NCI-H128 (cell line): ENCODE results near the gene PCP2.

ENCODE experiments used
- DNase-seq: peaks from one replicate; lab custom pipeline; 2025; ENCODE audit not compliant: unreplicated experiment; lab: John Stamatoyannopoulos, UW

PCP2 gene

DNA sequence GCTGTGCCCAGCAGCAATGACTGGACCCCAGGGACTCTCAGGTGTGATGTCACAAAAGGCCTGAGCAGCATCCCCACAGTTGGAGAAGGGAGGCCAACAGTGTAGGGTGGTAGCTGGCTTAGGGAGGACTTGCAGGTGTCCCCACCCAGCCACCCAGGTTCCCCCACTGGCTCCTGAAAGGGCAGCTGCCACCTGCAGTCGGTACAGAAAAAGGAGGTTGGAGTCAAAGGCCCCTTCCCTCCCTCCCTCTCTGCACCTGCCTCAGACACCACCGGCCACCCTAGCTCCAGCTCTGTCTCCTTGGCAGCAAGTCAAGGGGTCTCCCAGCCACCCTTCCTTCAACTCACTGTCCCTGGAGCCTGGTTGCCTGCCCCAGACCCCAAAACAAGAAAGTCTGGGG, at the start of gene PCP2:
TSS of gene PCP2 (minus strand) at position 22 of the 400 bp plus-strand sequence. CDS start 262 bp downstream, outside the sequence.
- no peak for DNase-seq

DNA sequence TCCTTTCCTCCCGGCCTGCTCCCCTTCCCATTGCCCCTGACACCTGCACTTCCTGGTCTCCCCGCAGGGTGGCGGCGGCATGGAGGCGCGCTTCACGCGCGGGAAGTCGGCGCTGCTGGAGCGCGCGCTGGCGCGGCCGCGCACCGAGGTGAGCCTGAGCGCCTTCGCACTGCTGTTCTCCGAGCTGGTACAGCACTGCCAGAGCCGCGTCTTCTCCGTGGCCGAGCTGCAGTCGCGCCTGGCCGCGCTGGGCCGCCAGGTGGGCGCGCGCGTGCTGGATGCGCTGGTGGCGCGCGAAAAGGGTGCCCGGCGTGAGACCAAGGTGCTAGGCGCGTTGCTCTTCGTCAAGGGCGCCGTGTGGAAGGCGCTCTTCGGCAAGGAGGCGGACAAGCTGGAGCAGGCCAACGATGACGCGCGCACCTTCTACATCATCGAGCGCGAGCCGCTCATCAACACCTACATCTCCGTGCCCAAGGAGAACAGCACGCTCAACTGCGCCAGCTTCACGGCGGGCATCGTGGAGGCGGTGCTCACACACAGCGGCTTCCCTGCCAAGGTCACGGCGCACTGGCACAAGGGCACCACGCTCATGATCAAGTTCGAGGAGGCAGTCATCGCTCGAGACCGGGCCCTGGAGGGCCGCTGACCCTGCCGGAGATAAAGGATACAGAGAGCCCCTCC, 48.8 kb upstream of the PCP2 start:
- DNase-seq: no peak

DNA sequence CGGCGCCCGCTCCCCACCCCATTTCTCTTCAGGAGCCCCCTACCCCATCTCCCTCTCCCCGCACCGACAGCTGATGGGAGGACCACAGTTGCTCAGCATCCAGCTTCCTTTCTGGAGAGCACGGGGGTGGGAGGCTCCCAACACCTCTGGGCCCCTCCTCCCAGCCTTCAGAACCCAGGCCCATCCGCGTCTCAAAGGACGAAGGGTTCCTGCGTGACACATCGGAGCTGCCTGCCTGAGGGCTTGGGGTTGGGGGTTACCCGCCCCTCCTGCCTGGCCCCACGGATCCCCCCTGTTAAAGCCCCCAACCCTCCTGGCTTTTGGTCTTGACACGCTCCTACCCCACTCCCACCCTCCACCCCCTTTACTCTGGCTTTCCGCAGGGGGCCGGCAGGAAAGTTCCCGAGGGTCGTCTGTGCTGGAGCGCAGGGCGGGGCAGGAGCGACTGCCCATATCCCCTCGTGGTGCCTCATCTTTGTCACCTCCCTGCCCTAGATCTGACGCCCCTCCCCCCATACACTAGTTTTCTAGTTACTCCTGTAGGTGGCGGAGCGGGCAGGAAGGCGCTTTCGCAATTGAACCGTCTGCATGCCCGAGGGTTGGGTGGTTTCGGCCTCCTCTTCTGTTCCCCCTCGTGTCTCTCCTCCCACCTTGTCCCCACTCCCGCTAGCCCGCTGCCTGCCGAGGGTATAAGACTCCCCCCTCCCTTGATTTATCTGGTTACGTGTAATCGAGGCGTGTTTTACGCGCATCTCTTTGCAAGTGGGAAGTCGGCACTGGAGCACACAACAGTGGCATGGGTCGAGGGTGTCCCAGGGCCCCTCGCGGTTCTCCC, 48.0 kb upstream of the PCP2 start:
- DNase-seq: no peak

DNA sequence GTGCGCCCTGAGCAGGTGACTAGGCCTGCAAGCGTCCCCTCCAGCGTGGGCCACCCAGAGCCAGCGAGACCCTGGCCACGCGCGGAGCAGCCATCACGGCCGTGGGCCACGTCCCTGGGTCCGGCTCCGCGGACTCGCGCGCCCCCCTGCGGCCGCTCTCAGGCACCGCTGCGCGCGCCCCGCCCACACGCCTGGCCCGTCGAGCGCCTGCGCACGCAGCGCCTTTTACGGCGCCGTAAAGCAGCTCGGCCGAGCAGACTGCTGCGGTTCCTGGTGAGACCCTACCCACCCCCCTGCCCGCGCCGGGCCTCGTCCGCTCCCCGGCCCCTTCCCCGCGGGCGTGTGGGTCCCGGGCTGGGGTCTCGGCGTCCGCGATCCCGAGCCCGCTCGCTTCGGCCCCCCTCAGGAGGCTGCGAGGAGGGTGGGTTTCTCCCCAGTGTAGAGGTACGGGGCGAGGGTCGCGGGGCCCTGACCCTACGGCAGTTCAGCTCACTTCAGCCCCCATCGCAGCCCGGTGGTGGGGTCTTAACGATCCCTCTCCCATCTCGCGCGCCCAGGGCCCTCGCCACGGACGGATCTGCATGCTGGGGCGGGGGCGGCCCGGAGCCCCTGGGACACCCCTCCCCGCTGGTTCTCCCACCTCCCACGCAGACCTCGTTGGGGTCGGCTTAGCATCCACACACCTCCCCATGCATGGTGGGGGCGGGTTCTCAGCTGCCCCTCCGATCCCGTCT, 47.3 kb upstream of the PCP2 start, which contains the start of gene TRAPPC5:
TSS of gene TRAPPC5 (plus strand) at position 228 of the 734 bp plus-strand sequence. CDS start 1,421 bp downstream, outside the sequence.
- DNase-seq: peak; percentile 55

DNA sequence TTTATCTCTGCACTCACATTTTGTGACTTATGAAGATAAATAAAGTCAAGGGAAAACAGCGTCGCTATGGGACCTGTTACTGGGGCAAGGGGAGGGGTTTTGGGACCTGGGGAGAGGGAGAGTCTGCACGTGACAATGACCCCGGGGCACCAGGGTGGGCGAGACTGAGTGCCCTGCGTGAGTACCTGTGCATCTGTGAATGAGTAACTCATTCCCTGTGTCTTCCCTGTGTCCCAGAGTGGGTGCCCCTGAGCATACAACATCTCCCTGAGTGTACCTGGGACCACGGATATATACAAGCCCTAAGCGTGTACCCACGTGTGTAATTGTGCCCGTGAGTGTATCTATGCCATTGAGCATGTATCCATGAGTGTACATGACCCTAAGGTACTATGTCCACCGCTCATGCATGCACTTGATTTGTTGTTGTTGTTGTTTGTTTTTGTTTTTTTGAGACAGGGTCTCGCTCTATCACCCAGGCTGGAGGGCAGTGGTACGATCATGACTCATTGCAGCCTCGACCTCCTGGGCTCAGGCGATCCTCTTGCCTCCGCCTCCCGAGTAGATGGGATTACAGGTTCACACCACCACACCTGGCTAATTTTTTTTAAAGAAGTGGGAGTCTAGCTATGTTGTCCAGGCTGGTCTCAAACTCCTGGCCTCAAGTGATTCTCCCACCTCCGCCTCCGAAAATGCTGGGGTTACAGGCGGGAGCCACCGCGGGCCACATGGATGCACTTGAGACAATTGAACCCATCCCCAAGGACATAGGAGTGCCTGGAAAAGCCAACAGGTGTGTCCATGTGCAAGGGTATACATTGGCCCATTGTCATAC, 46.5 kb upstream of the PCP2 start:
- no peak for DNase-seq

DNA sequence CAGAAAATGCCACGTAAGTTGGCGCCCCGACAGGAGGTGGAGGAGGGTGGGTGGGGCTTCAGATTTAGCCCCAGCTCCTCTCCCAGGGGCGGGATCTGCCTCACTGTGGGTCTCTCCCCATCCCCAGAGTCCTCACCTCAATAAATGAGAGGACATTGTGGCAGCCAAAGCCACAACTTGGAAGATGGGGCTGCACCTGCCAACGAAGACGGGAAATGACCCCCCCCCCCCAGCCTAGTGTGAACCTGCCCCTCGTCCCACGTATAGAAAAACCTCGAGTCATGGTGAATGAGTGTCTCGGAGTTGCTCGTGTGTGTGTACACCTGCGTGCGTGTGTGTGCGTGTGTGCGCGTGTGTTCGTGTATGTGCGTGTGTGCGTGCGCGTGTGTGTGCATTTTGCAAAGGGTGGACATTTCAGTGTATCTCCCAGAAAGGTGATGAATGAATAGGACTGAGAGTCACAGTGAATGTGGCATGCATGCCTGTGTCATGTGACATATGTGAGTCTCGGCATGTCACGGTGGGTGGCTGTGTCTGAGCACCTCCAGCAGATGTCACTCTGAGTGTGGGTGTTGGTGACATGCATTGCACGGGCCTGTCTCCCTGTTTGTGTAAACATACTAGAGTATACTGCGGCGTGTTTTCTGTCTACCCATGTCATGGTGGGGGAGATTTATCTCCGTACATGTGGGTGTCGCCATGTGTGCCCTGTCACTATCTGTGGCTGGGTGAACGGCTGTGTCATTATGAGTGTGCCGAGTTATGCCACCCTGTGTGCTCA, 45.6 kb upstream of the PCP2 start:
- no peak for DNase-seq

GRCh38 chr19:7677669-7678311, 44.3 kb upstream of the PCP2 start:
- DNase-seq: no peak

DNA sequence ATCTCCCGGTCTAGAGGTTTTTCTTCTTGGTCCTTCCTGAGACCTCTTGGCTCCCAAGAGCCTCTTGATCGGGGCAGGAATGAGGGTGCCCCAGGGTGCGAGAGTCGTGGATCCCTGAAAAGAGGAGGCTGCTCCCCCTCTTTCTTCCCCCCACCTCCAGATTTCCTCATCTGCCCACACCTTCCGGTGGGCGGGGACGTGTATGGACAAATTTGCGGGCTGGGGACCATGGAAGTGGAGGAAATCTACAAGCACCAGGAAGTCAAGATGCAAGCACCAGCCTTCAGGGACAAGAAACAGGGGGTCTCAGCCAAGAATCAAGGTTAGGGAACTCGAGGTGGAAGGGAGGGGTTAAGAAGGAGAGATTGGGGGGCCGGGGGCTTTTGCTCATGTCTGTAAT, 43.3 kb upstream of the PCP2 start, which contains the start of gene MCEMP1:
TSS of gene MCEMP1 (plus strand) at position 237 of the 400 bp plus-strand sequence. CDS start at position 268, 31 bp downstream.
- no peak for DNase-seq

- DNase-seq: no peak
These were observed 42.9 kb upstream of the PCP2 start for GRCh38 chr19:7676376-7676775.

DNA sequence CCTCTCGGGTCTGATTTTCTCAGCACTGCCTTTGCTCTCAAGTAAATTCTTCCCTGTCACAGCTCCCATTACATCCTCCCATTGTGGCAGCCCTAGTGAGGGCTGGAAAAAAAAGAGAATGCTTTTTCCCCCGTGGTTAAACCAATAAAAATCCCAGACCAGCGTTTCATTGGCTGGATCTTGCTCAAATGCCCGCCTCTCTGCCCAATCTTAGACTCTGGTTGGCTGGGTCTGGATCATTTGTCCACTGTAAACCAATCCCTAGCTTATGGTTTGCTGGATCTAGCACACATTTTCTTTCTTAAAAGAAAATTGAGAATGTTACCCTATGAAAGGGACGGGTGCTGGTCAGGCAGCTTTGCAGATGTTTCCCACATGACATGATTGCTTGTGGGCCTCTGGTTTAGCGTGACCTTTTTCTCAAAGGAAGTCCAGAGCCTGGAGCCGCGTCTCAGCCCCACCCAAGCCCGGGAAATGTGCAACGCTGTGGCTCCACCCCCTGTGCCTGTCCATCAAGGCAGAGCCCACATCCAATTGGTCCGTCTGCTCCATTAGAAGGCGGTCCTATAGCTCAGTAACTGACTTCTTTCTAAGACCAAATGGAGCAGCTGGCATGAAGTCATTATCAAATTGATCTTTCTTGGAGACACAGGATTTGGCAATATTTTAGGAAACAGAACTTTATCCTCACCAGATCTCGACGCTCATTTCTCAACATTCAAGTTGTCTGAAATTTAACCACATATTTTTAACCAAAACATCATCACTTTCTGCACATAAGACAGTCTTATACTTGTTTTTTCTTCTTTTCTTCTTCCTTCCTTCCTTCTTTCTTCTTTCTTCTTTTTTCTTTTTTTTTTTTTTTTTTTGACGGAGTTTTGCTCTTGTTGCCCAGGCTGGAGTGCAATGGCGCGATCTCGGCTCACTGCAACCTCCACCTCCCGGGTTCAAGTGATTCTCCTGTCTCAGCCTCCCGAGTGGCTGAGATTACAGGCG, 40.8 kb upstream of the PCP2 start:
- no peak for DNase-seq

DNA sequence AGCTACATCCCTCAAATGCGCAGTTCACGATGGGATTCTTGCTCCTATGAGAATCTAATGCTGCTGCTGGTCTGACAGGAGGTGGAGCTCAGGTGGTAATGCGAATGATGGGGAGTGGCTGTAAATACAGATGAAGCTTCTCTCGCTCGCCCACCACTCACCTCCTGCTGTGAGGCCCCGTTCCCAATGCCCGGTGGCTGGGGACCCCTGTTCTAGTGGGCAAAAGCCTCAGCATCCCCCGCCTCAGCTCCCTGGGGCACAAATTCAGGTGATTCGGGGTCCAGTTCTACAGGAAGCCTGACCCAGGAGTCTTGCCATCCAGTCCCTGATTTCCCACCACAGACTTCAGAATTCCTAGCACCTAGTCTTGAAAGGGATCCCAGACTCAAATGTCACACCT, 39.0 kb upstream of the PCP2 start:
- DNase-seq: no peak

GRCh38 chr19:7670790-7671189, 37.3 kb upstream of the PCP2 start:
- no peak for DNase-seq

DNA sequence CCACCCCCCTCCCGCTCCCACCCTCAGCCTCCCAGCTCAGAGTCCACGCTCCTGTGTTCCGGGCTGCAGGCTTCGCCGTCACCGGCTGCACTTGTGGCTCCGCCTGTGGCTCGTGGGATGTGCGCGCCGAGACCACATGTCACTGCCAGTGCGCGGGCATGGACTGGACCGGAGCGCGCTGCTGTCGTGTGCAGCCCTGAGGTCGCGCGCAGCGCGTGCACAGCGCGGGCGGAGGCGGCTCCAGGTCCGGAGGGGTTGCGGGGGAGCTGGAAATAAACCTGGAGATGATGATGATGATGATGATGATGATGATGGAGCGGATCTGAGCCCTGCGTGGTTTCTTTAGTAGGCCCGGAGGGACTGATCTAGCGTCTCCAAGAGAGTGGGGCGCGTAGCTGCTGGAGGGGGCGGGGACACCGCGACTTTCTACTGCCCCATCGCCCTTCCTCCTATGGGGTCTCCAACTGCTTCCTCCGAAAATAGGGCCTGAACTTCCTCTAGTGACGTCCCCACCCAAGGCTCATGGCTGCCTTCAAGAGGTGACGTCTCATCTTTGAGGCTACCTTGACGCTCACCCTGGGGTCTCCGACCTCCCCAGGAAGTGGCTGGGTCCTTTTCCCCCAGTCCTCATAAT, 36.7 kb upstream of the PCP2 start:
- DNase-seq: no peak

DNA sequence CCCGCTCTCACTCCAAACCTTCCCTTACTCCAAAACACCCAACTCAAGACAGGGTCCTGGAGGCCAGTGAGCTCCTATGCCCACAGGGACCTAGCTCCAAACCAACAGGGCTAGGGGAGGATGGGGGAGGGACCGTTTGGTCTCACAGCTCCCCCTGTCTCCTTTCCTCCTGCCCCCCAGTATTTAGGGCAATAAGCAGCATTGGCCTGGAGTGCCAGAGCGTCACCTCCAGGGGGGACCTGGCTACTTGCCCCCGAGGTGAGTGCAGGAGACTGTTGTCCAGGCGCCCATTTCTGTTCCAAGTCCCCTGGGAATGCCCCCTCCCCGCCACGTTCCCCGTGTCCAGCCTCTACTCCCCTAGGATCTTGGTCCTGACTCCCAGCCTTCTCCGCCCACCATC, 36.1 kb upstream of the PCP2 start:
- no peak for DNase-seq

DNA sequence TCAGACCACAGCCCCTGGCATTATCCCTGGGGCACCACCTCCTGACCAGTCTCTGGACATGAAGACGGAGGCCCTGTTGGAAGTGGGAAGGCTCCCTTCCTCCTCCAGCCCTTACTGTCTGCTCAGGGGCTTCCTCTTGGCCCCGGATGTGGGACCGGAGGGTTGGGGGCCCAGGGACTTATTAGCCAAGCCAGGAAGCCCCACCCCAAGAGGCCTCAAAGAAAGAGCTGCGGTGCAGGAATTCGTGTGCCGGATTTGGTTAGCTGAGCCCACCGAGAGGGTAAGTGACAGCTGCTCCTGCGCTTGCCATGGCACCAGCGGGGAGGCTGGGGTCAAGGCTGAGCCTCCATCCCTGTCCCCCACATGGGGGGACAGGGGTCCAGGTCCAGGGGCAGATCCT, 35.3 kb upstream of the PCP2 start, which contains the start of gene RETN:
TSS of gene RETN (plus strand) at position 208 of the 400 bp plus-strand sequence. CDS start 278 bp downstream, outside the sequence.
- DNase-seq: no peak

DNA sequence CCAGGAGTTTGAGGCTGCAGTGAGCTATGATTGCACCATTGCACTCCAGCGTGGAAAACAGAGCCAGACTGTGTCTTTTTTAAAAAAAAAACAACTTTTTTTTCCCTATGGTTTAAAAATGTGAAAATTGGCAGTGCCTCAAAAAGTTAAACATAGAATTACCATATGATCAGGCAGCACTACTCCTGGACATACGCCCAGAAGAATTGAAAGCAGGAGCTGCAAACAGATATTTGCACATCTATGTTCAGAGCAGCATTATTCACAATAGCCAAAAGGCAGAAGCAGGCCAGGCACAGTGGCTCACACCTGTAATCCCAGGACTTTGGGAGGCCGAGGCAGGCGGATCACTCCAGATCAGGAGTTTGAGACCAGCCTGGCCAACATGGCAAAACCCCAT, 31.6 kb upstream of the PCP2 start:
- DNase-seq: no peak

DNA sequence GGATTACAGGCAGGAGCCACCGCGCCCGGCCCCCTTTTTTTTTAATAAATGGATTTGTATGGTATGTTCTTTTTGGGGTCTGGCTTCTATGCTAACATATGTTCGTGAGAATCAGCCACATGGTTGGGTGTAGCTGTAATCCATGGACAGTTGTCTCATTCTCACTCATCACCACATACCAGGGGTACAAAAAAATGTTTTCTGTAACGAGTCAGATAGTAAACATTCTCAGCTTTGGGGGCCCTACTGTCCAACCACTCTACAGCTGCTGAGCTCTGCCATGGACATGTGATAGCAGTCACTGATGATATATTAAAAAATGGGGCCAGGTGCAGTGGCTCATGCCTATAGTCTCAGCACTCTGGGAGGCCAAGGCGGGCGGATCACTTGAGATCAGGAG, 30.2 kb upstream of the PCP2 start:
- DNase-seq: no peak

- DNase-seq: no peak
These were observed 29.1 kb upstream of the PCP2 start for GRCh38 chr19:7662657-7663056.
